Activated gamma-delta T cell treated with Interleukin-2 at 50 U/mL for 16 hours (primary cell): Measurements from ENCODE around the gene CRTC2.

Source experiments
- DNase-seq: peaks from one replicate; pipeline ENCODE4 v3.0.0-alpha.2; 2020

The CRTC2 gene

DNA sequence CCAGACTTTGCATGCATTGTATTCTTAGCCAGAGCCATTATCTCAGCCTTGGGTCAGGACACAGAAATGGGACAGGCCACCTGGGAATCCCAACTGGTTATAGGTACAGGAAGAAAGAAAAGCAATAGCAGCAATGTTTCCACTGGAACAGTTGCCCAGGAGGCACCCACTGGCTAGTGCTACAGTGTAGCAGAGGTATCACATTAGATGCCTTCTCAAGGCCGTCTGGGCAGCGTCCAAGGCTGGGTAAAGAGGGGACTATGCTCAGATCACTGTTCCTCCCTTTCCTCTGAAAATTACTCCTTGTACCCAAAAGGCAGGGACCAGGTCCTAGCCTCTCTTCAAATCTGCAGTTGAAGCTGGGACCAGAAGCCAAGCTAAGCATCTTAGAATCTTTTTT, 11.9 kb upstream of the CRTC2 start:
- DNase-seq: no peak

DNA sequence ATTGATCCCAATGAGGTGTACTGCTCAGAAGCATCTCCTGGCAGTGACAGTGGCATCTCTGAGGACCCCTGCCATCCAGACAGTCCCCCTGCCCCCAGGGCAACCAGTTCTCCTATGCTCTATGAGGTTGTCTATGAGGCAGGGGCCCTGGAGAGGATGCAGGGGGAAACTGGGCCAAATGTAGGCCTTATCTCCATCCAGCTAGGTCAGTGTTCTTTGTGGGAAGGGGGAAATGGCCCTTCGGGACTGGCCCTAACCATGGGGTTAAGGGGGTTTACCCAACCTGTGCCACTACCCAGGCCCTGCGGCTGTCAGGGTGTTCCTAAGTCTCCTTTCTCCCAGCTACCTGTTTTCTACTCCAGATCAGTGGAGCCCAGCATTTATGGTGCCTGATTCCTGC, 10.6 kb upstream of the CRTC2 start:
- no peak for DNase-seq

DNA sequence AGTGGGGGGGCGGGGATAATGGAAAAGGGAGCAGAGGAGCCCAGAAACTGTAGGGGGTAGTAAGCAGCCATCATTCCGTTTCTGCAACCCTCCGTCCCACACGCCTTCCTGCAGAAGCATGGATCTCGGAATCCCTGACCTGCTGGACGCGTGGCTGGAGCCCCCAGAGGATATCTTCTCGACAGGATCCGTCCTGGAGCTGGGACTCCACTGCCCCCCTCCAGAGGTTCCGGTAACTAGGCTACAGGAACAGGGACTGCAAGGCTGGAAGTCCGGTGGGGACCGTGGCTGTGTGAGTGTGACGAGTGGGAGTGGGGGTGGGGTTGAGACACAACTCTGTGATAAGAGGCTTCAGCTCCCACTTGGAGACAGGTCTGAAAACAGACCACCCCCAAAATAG, 10.0 kb upstream of the CRTC2 start:
- no peak for DNase-seq

DNA sequence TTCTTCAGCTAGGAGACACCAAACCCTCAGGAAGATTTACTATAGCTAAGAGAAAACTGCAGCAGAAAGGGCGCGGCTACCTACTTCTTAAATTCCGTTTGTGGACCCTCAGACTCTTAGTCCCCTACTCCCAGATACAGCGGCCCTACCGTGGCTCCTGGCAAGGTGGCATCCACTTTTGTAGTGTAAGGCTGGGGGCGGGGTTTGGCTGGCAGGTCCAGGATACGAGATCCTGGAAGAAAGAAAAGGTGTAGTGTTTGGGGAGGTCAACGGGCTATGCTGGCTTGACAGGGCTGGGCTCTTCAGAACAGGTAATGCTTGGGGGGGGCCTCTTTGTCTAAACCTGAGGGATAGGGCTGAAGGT, 9.6 kb upstream of the CRTC2 start:
- no peak for DNase-seq

DNA sequence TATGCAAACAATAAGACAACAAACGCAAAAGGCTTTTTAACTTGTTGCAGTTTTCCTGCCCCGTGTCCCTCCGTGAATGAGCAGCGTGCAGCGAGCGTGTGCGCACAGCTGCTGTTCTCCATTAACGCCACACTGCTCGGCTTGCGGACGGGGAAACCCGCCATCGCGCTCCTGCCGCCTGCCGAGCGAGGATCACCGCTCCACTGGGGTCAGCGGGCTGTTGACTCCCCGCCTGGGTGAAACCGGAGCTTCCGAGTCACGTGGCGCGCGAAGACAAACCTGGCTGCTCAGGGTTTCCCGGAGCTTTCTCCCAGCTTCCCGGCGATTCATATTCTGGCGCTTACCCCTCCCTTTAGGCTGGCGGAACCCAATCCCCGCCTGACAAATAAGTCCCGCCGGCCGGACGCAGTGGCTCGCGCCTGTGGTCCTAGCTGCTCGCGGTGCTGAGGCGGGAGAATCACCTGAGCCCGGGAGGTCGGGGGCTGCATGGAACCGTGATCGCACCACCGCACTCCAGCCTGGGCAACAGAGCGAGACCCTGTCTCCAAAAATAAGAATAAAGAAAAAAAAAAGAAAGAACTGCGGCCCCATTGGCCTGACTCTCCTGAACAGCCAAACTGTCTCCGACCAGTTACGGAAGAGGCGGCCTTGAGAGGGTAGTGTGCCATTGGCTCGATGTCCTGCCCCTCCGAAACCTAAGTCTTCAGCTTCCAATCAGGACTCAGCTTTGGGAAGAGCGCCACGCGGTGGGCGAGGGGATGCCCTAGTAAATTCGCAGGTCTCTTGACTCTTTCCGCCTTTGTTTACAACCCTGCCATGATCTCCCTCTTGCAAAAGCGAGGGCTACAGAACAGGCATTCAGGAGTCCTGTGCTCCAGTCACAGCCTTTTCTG, 8.9 kb upstream of the CRTC2 start, which contains the start of gene CREB3L4:
CREB3L4 (plus strand) TSS at position 796 of the 893 bp plus-strand sequence. CDS start 624 bp downstream, outside the sequence.
- peak; percentile 84 for DNase-seq

DNA sequence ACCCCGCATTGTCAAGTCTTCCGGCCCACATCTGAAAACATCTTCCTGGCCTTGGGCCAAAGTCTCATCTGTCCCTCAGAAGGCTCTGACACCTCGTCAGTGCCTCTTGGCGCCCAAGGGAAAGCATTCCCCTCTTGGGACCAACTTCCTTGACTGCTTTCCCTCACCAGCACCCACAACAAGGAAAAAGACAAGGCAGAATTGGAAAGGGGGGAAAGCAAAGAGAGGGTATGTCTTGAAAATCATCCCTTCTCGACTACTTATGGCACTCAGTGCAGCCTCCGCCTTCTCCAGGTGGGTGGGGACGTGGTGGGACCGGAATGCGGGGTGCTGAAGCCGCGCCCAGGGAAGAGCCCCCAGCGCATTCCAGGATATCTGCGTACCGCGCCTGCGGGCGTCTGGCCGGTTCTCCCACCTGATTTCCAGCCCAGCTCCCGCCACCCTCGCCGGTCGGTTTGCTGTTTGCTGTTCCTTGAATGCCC, 5.5 kb upstream of the CRTC2 start:
- DNase-seq: no peak

DNA sequence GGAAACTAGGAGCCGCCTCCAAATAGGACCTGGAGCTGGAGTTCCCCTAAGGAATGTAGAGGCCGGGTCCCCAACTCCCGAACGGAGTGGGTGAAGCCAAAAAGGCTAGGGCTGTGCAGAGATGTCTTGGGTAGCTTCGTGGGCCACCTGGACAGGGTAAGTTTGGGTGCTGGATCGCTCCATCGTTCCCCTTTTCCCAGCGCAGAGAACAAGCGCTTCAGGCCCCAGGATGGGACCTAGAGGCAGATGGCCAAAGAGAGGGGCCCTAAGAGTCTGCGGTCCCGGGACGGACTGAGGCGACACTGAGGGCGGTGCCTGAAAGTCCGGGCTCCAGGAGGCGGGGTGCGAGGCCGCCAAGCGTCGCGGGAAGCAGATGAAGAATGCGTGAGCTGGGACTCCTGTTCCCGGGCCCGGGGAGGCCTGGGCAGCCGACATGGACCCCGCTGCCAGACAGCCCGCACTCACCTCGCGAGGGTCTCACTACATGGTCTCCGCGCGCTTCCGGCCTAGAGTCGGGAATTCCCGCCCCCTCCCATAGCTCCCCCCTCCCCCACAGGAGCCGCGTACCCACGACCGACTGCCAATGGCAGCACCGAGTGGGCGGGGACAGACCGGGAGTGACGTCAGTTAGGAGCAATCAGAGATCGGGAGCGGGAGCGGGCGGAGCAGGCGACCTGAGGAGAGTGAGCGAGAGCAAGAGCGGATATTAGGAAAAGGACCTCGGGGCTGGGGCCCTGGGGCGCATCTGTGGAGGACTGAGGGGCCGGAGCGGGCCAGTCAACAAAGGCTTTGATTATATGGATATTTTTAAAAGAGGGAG, 4.8 kb upstream of the CRTC2 start, which contains the start of gene SLC39A1:
SLC39A1 (minus strand) TSS at position 508 of the 820 bp plus-strand sequence. CDS start 822 bp downstream, outside the sequence.
- DNase-seq: peak; percentile 92

DNA sequence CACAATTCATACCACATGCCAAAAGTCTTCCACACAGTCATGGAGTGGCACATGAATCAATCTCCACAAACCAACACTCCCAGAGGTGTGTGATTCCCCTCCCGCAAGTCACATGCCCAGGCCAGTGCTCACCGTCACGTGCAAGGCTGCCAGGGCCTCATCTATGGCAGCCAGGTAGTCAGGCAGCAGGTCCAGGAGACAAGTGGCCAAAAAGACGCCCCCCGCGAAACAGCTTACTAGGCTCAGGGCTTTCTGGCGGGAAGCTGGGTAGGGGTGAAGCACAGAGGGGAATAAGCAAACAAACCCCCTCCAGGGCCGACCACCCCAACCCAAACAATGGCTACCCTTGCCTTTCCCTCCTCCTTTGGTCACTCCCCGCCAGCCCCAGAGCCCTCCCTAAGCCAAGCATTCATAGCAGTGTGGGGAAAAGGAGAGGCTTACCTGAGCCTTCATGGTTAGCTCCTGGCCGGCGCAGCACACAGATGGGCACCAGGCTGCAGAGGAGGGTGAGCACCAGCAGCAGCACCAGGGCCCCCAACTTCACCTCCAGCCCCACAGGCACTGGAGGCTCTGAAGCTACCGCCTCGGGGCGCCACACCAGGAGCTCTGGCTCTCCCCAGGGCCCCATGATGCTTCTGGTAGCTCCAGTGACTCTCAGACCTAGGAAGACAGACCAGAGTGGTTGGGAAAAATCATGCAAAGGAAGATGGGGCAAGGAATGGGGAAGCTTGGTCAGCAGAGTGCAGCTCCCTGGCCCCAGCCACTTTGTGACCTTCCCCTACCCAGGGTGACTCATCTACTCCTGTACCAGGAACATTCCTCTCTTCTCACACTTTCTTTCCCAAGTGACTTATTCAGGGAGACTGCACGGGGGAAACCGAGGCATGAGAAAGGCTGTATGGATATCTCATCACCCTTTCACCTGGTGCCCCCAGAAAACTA, 3.9 kb upstream of the CRTC2 start:
- no peak for DNase-seq

DNA sequence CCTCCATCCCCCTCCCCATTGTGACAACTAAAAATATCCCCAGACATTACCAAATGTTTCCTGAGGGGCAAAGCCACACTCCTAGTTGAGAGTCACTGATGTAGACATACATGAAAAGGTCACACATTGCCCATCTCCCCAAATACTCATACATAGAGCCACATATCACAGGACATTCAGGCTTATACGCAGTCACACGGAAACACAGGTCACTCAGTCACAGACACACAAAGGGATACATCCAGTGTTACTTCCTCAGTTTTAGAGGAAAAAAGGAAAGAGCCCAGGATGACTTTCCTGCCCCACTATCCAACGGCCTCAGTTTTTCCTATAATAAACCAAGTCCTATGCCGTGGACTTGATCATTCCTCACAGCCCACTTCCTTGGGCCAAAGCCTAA, 3.0 kb upstream of the CRTC2 start:
- DNase-seq: no peak

DNA sequence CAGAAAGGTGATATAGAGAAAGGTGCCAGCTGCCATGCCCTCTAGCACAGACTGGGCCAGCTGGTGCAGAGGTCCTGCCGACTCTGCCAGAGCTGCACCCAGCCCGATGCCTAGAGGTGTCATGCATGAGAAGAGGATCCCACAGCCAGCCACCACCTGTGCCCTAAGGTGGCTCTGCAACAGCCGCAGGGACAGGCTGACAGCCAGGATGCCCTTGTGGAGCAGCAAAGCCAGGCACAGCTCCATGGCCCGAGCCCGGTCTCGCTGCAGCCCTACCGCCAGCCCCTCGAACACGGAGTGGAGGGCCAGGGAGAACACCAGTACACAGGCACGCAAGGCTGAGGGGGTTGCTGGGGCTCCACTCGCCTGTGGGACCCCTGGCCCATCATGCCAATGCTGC, 1.8 kb upstream of the CRTC2 start:
- DNase-seq: no peak

DNA sequence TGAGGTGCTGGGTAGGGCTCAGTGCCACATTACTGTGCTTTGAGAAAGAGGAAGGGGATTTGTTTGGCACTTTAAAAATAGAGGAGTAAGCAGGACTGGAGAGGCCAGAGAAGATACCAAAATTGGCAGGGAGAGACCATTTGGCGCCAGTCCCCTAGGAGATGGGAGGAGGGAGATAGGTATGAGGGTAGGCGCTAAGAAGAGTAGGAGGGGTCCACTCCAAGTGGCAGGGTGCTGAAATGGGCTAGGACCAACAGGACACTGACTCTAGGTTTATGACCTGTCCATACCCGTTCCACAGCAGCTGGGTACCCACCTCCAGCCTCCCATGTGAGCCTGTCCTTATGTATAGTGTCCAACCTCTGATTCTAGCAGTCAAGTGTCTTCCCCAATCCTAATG, 1.0 kb upstream of the CRTC2 start:
- DNase-seq: no peak

DNA sequence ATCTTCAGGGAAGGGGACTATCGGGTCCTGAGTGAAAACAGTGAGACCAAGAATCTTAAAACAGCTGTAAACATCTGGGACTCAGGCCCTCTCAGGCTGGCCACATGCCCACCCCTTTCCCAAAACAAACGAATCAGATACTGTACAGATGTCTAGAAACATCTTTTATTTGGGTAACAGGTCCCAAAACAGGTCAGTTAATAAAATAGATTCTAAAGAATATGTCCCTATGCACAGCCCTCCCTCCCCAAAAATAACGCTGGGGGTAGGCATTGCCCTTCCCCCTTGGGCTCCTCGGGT, 499 bp upstream of the CRTC2 start:
- no peak for DNase-seq

DNA sequence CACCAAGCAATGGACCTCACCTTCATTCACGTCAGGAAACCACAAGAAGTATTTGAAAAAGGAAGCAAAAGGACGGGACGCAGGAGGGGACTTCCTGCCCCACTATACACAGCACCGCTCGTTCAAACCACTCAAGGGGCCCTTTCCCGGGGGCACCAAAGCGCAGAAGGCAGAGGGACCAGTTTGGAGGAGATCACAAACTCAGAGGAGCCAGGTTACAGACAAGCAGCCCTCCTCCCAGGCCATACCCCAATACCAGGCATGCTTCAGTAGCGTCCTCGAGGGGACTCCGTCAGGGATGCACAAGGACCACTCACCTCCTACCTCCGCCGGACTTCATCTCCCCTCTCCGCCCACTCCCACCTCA, 685 bp downstream of the CRTC2 start:
- peak; percentile 46 for DNase-seq

DNA sequence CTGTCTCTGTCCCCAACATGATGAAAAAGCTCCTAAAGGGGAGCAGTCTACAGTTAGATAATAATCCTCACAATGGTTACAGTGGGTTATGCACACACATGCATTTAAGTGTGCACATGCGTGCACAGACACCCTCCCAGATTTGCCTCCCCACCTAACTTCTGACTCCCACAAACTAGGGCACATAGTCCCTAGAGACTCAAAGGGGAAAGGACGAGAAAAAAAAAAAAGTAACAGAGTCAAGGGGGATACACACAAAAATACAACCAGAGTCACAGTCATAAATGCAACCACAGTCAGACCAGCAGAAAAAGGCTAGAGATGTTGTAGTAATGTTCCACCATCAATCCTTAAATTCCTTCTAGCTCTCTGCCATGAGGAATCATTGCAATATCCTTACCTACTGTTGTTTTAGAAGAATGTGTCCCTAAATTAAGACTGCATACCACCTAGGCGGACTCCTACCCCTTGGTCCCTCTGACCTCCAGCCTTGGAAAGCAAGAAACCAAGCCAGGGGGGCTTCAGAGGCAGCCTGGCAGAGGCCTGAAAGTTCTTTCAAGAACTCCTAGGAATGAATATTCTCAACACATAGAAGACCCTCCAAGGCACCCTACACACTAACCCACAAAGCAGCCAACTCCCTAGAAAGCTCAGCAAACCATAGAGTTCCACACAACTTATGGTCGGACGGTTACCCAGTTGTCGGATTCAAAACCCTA, 1.3 kb downstream of the CRTC2 start:
- no peak for DNase-seq

DNA sequence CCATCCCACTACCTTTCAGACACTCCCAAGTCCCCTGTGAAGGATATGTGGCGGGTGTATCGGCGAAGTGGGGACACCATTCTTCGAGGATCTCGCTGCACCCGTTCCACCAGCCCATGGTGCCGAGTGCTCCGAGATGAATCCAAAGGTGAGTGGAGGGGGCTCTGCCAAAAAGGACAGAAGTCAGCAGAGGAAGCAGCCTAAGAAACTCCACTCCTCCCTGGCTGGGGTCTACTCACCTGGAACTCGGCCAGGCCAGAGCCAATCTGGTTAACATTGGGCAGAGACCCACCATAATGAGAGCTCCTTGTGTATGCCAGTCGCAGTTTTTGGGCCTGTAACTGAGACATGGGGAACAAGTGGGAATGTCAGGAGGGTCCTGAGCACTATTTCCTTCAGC, 3.6 kb downstream of the CRTC2 start:
- DNase-seq: no peak

DNA sequence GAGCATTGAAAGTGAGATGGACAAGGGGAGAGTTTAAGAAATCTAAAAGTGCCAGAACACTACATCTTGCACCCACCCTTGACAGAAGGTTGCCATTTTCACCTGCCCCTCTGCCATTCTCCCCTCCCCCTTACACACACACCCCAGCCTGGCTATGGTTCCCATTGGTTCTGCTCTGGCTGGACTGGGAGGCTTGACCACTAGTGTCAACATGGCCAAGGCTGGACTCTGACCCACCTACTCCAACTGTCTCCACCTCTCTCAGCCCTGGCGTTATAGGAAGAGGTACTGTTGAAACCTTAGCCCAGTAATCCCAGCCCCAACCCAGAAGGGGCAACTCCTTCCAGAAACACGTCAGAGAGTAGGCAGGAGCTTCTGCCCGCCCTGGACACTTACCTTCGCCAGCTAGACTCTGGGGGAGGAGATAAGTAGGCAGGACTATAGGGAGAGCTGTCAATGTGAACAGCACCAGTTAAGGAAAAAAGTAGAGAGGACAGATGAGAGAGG, 4.5 kb downstream of the CRTC2 start:
- no peak for DNase-seq

DNA sequence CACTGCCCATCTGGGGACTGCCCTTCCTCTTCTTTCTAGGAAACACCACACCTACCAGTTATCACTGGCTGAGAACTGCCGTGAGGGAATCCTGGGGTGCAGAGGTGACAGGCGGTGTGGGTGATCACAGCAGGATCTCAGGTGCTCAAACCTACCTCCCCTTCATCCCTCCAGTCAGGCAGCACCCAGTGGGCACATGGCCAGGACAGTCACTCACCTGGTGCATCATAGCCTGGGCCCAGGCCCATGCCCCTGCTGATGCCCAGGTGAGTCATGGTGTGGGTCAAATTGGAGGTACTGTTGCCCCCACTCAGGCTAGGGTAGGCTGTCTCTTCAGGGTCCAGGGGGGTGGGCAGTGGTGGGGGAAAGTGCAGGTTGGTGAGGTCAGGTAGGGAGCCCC, 6.6 kb downstream of the CRTC2 start:
- DNase-seq: no peak

DNA sequence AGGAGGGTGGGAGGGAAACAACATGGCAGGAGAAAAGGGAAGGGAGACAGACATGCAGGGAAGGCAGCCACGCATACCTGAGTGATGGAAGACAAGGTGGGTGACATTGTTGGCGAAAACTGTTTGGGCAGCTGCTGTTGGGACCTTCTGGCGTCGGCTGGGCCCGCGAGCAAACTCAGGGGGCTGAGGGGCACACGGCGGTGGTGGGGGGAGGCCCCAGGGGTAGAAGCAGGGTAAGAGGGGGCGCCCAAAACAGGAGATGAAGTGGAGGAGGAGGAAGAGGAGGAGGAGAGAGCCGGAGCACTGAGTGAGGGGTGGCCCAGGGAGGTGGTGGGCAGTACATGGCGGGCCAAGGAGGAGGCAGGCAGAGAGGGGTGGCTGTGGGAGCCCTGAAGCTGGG, 7.2 kb downstream of the CRTC2 start:
- DNase-seq: no peak

DNA sequence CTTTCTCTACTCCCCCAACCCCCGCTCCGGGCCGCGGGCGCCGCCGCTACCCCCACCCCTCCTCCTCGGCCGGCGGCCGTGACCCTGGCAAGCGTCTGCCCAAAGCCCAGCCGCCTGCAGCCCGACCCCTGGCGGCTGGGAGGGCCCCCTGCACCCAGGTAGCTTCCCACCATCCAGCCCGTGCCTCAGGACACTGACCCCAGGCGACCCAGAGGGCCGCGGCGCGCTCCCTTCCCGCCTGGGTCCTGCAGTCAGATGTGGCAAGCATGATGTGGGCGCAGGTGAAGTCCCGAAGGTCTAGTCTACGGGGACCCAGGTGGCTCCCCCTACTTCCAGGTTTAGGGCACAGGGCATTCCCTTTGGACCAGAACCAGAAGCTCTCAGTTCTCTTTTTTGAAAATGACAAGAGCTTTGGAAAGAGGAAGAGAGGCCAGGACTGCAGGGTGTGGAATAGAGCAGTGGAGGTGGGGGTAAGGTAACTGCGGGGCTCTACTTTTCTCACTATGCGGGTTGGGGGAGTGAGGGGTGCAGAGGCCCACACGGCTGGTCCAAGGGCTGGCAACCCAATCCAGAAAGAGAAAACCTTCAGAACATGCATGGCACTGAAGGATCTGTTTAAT, 11.7 kb downstream of the CRTC2 start, which contains the start of gene DENND4B:
DENND4B (minus strand) TSS at position 97 of the 620 bp plus-strand sequence. CDS start 2,344 bp downstream, outside the sequence.
- DNase-seq: peak; percentile 67

DNA sequence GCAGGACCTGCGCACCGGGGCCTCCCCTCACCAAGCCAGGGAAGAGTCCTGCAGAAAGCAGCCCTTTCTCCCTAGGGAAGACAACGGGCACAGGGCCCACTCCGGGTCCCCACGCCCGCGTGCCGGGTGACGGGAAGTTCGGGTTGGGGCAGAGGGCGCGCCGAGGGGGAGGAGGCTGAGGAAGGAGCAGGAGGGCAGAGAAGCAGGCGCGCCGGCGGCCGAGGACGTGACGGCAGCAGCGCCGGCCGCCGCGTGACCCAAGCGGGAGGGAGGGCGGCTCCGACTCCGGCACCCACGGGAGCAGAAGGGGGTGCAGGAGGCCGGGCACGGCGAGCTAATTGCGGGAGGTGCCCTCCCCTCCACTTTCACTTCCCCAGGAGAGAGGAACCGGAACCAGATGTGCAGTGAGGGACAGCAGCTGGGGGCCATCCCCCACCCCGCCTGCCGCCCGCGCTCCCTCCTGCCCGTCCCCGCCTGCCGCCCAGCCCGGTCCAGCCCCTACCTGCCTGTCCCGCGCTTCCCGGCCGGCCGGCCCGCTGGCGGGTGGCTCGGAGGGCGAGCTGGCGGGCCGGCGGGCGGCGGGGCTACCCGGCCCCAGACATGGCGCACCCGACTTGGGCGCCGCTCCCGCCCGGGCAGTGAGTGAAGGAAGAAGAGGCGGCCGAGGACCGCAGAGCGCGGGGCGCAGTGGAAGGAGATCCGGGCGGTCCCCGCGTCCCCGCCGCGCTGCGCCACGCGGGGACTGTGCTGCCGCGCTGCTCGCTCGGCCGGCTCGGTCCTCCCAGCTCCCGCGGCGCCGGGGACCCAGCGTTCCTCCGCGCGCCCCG, 12.4 kb downstream of the CRTC2 start:
- DNase-seq: peak; percentile 63
